PFSK-1 (cell line): Measurements from ENCODE around the gene EIF4G1.

ENCODE experiments used
- POLR2AphosphoS5 ChIP-seq: IDR thresholded peaks from 2 replicates; pipeline ENCODE4 v1.6.1; 2012; ENCODE audit warnings: low read depth, mild to moderate bottlenecking, control low read depth, low read length, moderate library complexity
- TAF1 ChIP-seq: IDR thresholded peaks from 2 replicates; pipeline ENCODE4 v1.6.1; 2012; ENCODE audit warnings: low read length, control low read depth, borderline replicate concordance; ENCODE audit not compliant: insufficient read depth

- no peak for TF ChIP-seq TAF1
- no peak for TF ChIP-seq POLR2AphosphoS5
Measured at GRCh38 chr3:184372911-184373310, 58.5 kb downstream of the EIF4G1 start.
